ENCODE results near the gene COL4A3.

The COL4A3 gene

GRCh38 chr2:227320305-227321094 lies 156.1 kb downstream of the COL4A3 start:
- no peak overlapping the region for H3K4me3 ChIP-seq (ENCODE audit: low read length)
- no peak for DNase-seq (ENCODE audit: low read depth)
- TF ChIP-seq, protein P1, sequence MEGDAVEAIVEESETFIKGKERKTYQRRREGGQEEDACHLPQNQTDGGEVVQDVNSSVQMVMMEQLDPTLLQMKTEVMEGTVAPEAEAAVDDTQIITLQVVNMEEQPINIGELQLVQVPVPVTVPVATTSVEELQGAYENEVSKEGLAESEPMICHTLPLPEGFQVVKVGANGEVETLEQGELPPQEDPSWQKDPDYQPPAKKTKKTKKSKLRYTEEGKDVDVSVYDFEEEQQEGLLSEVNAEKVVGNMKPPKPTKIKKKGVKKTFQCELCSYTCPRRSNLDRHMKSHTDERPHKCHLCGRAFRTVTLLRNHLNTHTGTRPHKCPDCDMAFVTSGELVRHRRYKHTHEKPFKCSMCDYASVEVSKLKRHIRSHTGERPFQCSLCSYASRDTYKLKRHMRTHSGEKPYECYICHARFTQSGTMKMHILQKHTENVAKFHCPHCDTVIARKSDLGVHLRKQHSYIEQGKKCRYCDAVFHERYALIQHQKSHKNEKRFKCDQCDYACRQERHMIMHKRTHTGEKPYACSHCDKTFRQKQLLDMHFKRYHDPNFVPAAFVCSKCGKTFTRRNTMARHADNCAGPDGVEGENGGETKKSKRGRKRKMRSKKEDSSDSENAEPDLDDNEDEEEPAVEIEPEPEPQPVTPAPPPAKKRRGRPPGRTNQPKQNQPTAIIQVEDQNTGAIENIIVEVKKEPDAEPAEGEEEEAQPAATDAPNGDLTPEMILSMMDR (IDR thresholded peaks at IDR 0.05; ENCODE audit: insufficient read depth, low read depth, low read length, missing control alignments) = no peak

- no peak overlapping the region for H3K4me3 ChIP-seq (ENCODE audit: low read length)
- no peak for DNase-seq (ENCODE audit: low read depth)
- TF ChIP-seq, protein P1 (IDR thresholded peaks at IDR 0.05; ENCODE audit: insufficient read depth, low read depth, low read length, missing control alignments) = no peak
Measured at GRCh38 chr2:227322530-227323205, 158.2 kb downstream of the COL4A3 start.

GRCh38 chr2:227323818-227324217 lies 159.4 kb downstream of the COL4A3 start:
- TF ChIP-seq, protein P1 (IDR thresholded peaks at IDR 0.05; ENCODE audit: insufficient read depth, low read depth, low read length, missing control alignments) = no peak
- no peak overlapping the region for H3K4me3 ChIP-seq (ENCODE audit: low read length)
- no peak for DNase-seq (ENCODE audit: low read depth)

DNA sequence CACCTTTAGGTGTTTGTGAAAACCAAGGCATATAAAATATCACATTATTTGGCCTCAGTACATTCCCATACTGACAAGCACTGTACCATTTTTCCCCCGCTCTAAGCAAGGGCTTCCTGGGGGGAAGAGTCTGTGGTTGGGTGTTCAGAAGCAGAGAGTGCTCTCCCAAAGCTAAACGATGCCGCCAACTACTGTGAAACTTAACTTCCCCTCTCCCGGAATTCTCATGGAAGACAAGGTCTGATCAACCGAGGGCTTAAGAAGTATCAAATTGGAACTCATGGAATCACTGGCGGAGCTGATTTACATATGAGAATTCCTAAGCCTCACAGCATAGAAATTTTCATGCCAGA lies 160.2 kb downstream of the COL4A3 start:
- DNase-seq (ENCODE audit: low read depth) = no peak
- TF ChIP-seq, protein P1 (IDR thresholded peaks at IDR 0.05; ENCODE audit: insufficient read depth, low read depth, low read length, missing control alignments) = no peak
- H3K4me3 ChIP-seq (ENCODE audit: low read length) = peak overlapping the region; percentile 96

DNA sequence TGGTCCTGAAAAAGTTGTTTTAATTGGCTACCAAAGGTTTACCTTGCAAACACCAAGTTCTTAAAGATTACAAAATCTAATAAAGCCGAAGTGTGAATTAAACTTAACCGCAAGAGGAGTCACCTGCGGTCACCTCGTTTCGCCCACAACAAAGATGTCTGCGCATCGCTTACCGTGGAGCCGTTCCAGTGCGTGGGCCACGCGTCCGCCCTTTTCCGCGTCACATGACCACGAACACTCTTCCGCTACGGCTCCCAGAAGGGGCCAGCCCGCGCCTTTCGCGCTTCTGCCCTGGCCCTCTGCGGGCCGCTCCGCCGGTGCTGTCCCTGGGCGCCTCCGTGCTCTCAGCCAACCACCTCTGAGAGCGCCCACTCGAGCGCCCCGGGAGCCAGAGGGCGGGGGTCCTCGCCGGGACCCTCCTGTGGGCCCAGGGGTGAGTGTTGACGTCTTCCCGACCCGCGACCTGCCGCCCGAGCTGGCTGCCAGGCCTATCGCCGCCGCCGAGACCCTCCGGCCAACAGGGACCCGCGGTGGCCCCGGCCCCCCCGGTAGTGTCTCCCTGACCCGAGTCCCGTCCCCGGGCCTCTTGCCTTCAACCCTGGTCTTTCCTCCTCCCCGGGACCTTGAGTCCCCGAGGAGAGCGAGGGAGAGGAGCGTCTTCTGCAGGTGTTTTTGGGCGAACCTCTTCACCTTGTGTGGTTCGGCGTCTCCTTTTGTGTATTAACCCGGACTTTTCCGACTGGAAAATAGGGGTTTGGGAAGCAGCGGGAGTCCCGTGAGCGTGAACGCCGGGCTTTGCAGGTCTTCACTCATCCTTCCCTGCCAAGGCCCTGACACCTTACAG lies 160.8 kb downstream of the COL4A3 start, which contains the start of gene MFF:
MFF (plus strand) TSS at position 257 of the 844 bp plus-strand sequence. CDS start 5,415 bp downstream, outside the sequence.
- DNase-seq (ENCODE audit: low read depth) = peak; percentile 96
- peak within 1 kb of the TSS; percentile 96 for H3K4me3 ChIP-seq (ENCODE audit: low read length)
- TF ChIP-seq, protein P1 (IDR thresholded peaks at IDR 0.05; ENCODE audit: insufficient read depth, low read depth, low read length, missing control alignments) = peak; percentile 51

DNA sequence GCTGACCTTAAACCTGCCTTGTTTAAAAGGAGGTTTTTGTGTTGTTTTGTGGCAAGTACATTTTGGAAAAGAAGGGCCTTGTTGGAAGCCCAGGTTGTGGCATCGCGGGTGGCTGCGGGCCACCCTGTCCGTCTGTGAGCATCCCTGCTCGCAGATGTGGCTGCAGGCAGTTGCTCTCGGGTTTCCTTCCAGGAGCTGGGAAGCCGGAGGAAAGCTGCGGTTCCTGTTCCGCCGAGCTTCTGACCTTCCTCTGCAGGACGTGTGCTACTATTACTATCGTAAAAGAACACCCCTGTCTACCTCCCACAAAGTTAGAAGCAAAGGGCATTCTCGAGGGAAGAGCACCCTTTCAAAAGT lies 161.4 kb downstream of the COL4A3 start:
- peak overlapping the region; percentile 96 for H3K4me3 ChIP-seq (ENCODE audit: low read length)
- DNase-seq (ENCODE audit: low read depth) = peak; percentile 52

More for the DNA sequence above, 161.4 kb downstream of the COL4A3 start:
- TF ChIP-seq, protein P1 (IDR thresholded peaks at IDR 0.05; ENCODE audit: insufficient read depth, low read depth, low read length, missing control alignments) = no peak
